Measurements from ENCODE around the gene SUMO1.

DNA sequence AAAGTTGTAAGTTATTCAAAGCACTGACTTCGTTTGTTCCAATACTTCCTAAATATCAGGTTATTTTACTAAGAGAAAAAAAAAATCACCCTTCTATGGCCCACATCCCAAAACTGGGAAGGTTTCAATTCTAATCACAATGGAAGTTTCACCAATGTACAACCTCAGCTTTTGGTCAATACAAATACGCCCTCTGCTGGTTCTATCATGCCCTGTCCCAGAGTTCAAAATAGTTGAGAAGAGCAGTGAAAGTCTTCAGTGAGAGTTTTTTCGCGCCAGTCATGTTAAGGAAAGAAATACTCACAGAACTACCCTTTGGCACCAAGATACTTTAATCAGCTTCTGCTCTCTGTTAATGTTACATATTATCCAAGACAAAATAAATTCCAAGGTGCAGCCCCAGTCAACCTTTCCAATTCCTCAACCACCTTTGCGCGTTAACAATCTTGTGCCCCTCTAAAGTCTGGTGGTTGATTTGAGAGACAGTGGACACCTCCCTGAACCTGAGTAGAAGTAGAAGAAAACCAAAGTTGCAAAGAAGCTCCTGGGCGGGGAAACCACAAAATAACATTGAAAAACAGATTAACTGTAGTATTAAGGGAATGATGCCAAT, 59.9 kb downstream of the SUMO1 start:
- TF ChIP-seq NBN (IDR thresholded peaks at IDR 0.05) (no peak), MYC (IDR thresholded peaks at IDR 0.05; ENCODE audit: insufficient read depth, insufficient read length, insufficient replicate concordance, low read length, severe bottlenecking) (no peak), CREB1 (IDR thresholded peaks at IDR 0.05; ENCODE audit: low read depth) (no peak), YY1 (IDR thresholded peaks at IDR 0.05; ENCODE audit: low read depth, low read length) (peak; percentile 58)
- TF ChIP-seq, protein P1, sequence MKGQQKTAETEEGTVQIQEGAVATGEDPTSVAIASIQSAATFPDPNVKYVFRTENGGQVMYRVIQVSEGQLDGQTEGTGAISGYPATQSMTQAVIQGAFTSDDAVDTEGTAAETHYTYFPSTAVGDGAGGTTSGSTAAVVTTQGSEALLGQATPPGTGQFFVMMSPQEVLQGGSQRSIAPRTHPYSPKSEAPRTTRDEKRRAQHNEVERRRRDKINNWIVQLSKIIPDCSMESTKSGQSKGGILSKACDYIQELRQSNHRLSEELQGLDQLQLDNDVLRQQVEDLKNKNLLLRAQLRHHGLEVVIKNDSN (IDR thresholded peaks at IDR 0.05; ENCODE audit: borderline replicate concordance, extremely low read length, insufficient read depth, low read depth, low read length), result no peak
- TF ChIP-seq, protein P2, sequence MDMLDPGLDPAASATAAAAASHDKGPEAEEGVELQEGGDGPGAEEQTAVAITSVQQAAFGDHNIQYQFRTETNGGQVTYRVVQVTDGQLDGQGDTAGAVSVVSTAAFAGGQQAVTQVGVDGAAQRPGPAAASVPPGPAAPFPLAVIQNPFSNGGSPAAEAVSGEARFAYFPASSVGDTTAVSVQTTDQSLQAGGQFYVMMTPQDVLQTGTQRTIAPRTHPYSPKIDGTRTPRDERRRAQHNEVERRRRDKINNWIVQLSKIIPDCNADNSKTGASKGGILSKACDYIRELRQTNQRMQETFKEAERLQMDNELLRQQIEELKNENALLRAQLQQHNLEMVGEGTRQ (IDR thresholded peaks at IDR 0.05; ENCODE audit: borderline replicate concordance, low read depth, low read length), result no peak
